COLO829 (cell line): Measurements from ENCODE around the gene DNAJB1.
A peak's percentile ranks its signal among the peaks of the same experiment; 100 is the strongest.

ENCODE experiments used
- DNase-seq: peaks from one replicate; pipeline ENCODE4 v3.0.0; 2012; ENCODE audit warnings: low spot score

DNAJB1 gene

GRCh38 chr19:14496029-14496833, 22.0 kb downstream of the DNAJB1 start, which contains the start of gene GIPC1:
GIPC1 (minus strand) TSS chr19:14496127; CDS start chr19:14482976, 13,151 bp downstream.
- peak; percentile 99 for DNase-seq

DNA sequence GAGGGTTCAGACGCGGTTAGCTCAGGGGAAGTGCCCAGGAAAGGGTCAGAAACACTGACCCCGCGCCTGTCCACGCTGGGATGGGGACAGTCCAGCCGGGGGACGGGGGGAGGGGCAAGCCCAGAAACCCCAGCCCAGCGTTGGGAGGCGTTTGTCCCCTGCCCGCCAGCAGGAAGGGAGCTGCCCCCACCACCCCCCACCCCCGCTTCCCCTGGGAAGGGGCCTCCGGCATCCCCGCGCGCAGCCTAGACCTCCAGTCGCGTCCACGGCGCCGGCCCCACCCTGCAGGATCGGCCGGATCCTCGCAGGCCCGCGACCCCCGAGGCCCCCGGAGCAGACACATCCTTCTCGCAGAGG, 22.5 kb downstream of the DNAJB1 start:
- DNase-seq: no peak

GRCh38 chr19:14494910-14495671, 23.1 kb downstream of the DNAJB1 start:
- DNase-seq: no peak

DNA sequence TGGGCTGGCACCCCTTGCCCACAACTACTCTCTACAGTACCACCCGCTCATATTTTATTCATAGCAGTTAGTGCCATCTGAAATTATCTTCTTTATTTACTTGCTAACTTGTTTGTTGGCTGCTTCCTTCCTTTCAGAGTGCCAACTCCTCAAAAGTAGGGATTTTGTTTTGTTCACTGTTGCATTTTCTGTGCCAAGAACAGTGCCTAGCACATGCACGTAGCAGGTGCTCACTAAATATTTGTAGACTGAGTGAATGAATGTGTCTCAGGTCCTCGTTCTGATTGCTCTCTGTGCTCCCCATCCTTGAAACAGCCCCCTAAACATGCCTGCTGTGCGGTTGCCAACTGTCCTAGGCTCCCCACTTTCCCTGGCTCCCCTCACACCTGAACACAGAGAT, 23.8 kb downstream of the DNAJB1 start:
- no peak for DNase-seq

DNA sequence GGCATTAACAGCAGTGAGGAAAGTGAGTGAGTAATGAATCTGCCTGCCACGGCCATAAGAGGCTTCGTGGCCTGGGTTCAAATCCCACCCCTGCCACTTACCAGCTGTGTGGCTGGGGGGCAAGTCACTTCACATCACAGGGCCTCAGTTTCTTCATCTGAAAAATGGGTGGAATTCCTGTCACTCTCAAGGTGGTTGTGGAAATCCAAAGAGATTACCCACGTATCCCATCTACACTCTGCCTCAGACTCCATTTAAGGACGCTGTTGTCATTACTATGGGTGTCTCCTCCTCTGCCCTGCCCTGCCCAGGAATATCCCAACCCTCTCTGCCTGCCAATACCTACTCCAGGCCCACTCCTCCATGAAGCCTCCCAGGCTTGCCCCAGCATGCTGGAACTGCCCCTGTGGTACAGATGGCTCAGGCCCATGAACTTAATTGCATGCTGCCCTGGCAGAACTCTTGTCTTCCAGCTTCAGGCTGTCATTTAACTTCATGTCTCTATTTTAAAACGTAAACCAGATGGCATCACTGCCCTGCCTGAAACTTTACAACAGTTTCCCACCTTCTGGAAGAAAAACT, 25.4 kb downstream of the DNAJB1 start:
- DNase-seq: no peak

GRCh38 chr19:14487370-14488125, 30.6 kb downstream of the DNAJB1 start:
- DNase-seq: no peak

GRCh38 chr19:14482172-14482941, 35.8 kb downstream of the DNAJB1 start:
- DNase-seq: no peak

DNA sequence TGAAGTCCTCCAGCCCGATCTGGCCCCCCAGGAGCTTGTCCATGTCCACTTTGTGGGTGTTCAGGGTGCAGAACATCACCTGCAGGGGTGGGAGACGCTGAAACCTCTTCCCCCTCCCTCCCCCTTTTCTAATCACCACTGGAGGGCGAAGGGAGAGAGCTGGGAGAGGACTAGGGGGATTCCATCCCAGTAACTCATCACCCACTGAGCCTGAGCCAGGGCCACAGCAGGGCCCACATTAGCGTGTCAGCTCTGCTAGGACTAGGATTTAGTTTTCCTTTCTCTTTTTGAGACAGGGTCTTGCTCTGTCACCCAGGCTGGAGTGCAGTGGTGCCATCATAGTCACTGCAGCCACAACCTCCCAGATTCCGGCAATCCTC, 37.5 kb downstream of the DNAJB1 start:
- no peak for DNase-seq

DNA sequence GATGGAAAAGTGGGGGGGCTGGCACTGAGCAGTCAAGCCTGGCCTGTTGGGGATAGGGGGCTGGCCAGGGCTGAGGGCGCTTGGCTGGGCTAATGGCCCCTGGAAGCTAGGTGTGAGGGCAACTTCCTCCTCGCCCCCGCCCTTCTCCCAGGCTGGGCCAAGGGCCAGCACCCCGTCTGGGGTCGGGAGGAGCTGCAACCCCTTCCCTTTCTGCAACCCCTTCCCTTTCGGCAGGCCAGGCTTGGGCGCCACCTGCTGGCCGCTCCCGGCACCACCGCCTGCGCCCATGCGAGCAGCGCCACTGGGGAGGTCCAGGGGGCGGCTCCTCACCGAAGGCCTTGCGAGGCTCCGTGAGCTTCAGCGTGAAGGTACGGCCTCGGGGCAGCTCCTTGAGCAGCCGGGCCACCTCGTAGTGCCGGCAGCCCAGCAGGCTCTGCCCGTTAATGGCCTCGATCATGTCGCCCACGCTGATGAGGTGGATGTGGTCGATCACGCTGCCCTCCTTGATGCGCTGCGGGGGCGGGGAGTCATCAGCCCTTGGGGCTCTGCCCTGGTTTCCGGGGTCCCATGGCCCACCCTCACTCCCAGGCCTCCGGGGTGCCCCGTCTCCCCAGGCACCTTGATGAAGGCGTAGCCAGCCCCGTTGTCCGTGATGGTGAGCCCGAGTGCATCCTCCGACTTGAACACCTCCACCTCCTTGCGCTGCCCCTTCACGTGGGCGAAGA, 38.1 kb downstream of the DNAJB1 start:
- no peak for DNase-seq

- DNase-seq: no peak
These were observed 38.8 kb downstream of the DNAJB1 start for GRCh38 chr19:14479309-14479974.

- no peak for DNase-seq
These were observed 40.1 kb downstream of the DNAJB1 start for GRCh38 chr19:14478113-14478545.

DNA sequence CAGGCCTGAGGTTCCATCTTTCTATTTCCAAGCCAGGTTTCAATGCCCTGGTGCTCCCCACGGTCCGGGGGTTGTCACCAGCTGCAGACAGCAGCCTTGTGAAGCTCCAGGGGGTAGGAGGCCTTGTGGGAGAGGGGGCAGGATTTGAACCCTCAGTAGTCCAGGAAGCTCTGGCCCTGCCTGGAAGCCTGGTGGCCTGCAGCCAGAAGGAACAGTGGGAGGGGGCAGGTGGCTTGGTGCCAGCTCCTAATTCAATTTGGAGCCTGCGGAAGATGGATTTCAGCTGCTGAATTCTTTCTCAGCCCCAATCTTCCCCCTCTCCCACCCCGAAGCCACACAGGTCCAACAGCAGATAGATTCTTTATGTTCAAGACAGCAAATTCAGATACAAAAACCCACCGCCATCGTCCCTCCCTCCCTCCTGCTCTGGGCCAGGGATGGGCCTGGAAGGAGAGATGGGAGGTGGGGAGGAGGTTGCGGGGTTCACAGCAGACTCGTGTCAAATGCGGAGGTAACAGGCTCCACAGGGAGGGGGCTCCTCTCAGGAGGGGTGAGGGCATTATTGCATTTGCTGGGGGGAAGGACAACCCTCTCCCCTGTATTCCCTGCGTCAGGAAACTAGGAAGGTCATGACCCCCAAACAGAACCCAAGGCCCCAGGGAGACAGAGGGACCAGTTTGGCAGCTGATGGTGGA, 40.6 kb downstream of the DNAJB1 start:
- no peak for DNase-seq

DNA sequence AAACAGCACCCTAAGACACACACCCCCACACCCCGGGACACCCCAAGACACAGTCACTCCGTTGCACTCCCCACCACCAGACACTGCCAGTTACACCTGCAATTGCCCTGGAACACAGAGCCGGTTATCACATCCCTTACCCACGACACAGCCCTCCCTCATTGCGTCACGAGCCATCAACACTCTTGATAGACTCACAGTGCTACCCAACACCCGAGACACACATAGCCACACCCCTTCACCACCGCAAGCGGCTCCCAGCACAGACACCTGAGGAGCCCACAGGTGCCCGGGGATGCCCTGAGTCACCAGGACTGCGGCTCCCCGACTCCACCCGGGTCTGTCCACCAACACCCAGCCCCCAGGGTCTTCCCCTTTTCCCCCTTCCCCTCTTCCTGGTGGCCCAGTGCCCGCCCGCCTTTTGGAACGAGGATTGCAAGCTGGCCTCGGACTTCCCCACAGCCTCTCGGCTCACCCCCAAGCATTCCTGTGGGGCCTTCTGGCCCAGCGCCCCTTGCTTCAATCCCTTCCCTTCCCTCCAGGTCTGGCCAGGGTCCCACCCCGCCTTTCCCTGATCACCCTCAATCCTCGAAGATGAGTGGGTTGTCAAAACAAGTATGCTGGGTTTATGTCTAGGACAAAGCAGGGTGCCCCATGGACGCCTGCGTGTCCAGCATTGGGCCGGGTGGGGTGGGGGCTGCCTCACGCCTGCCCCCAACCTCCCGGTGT, 41.4 kb downstream of the DNAJB1 start:
- DNase-seq: no peak

DNA sequence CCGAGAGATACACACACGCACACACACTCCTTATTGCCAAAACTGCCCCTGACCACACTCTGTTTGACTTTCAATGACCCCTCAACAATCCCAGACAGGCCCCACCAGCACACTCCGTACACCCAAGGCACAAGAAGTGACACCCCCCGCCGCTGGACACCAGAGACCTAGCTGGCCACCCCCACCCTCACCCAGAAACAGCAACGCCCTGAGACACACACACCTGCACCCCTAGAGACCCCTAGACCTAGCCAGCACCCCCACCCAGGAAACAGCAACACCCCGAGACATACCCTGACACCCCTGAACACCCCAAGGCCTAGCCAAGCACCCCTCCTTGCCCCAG, 41.9 kb downstream of the DNAJB1 start:
- DNase-seq: no peak

DNA sequence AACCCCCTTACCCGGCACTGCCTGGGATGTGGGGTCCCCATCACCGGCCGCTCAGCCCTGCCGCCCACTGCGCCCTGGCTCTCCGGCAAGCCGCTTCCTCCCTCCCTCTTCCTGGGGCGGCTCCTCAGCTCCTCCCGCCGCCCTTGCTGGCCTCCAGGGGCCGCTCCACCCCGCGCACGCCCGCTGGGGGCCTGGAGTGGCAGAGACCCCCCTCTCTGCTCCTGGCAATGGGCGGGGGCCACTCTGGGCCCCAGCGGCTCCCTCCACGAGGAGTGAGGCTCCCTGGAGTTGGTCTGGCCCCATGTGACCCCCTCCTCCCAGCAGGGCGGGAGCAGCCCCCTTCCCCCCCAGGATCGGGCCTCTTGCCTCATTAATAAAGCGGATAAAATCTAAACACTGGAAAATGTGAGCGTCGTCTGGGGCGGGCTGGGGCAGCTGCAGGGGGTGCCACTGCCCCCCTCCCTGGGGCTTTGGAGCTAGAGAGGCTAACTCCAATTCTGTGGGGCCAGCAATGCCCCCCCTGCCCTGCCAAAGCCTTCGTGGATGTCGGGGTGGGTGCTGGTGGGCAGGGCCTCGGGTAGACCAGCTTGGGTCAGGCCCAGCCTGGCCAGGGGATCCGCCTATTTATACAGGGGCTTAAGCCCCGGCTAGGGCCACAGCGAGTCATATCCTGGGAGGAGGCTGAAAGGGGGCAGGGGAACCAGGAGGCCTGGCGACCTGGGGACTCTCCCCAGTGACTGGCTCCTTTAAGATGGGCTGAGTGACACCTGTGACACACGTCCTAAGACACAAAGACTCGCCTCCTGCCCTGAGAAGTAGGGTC, 42.7 kb downstream of the DNAJB1 start, which contains the start of gene PTGER1:
Gene PTGER1 (minus strand): TSS at position 104 of the 823 bp plus-strand sequence. CDS start 1,034 bp downstream, outside the sequence.
- DNase-seq: no peak

DNA sequence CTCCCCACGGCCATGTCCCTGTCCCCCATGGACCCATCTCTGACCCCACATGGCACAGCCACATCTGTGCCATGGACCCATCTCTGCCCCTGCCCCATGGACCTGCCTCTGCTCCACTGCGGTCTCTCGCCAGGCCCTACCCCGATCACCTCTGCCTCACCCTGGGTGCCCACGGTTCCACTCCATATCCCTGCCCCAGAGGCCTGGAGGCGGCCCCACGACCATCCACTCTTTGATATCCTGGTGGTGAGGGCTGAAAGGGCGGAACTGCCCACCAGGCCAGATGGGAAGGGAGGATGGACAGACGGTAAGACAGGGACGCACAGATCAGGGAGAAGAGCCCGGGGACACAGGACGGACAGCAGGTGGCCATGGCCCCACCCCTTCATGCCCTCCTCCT, 43.4 kb downstream of the DNAJB1 start:
- DNase-seq: no peak

GRCh38 chr19:14473978-14474578, 44.1 kb downstream of the DNAJB1 start:
- no peak for DNase-seq
